GM19239 (cell line): ENCODE measurements around the gene SORCS2.

ENCODE experiments used
- DNase-seq: peaks from one replicate; pipeline ENCODE4 v3.0.0; 2011; ENCODE audit warnings: low spot score; ENCODE audit not compliant: insufficient read length
- FAIRE-seq: peaks from 2 replicates; lab custom pipeline; 2011; peaks lifted over from hg19 to GRCh38; lab: Jason Lieb, UNC

SORCS2 gene

DNA sequence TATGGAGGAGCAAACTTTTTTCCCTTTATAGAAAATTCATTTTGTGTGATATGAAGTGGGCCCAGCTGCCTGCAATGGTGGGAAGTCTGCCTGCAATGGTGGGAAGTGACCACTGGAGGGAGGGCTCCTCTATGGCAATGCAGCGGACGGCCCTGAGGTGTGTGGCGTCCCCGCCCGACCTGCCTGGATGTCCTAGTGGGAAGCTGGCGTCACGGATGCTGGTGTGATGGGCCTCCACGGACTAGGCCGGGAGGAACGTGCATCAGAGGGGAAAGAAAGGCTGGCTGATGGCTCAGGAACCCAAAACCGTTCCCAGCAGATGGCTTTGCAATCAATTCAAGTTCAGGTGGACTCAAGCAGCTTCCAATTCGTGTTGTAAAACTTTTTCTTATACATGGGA, 569.4 kb downstream of the SORCS2 start:
- peak; percentile 76 for DNase-seq
- peak; percentile 56 for FAIRE-seq

DNA sequence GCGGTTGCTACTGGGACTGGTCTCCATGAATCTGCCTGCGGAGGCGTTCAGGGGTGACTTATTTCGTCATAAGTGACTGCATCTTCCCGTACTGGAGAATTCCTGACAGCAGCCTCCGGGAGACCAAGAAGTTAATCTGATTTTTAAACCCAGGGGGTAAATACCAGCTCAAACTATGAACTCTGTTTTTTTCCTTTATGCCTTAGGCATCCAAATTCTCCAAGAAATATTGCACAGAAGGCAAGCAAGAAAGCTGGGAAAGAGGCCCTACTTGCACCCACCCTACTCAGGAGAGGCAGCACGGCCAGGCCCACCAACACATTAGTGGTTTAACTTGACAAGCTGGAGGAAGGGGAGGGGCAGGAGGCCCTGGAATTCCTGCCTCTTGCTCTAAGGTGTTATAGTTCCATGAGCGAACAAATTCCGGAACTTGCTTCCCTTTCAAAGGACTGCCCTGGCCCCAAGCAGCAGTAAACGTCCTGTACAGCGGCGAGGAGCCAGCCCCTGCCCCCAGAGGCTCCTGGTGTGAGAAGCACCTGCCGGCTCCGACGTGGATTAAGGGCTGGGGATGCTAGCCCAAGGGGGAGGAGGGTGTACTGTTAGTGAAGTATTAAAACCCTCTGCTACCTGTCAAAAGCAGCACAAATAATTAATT, 570.2 kb downstream of the SORCS2 start:
- DNase-seq (no peak), FAIRE-seq (no peak)

GRCh38 chr4:7763106-7763505, 570.8 kb downstream of the SORCS2 start:
- no peak for FAIRE-seq

DNA sequence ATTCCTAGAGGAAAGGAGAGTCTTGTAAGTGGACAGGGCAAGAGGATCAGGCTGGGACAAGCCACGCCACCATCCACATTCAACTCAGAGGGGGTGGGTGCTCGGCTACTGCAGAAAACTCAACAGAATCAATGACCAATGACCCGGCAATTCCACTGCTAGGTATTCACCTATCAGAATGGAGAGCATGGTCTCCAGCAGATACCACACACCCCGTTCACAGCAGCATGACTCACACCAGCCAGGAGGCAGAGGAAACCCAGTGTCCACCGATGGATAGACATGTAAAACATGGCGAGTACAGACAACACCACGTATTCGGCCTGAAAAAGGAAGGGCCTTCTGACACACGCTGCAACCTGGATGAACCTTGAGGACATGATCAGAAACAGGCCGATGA, 571.5 kb downstream of the SORCS2 start:
- DNase-seq (no peak), FAIRE-seq (no peak)

More at GRCh38 chr4:7763106-7763505, 570.8 kb downstream of the SORCS2 start:
- no peak for DNase-seq

GRCh38 chr4:7764466-7764865, 572.1 kb downstream of the SORCS2 start:
- FAIRE-seq: no peak
- DNase-seq: no peak

- DNase-seq (no peak), FAIRE-seq (no peak)
Measured at GRCh38 chr4:7765666-7766065, 573.3 kb downstream of the SORCS2 start.

DNA sequence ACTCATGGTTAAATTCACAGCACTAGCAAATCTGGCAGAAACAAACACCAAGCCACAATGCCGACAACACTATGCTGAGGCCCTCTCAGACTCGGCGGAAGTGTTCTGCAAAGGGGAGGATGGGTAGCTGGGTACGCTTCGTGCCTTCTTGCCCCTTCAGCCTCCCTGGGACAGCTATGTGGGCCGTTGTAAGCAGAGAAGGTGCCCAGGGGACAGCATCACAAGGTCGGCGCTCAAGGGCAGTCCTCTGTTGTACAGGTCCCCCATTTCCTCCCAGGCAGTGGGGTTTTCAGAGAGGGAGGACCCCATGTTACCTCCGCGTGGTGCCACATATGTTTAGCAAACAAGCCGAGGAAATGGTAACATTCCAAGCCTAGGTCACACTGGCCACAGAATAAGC, 573.7 kb downstream of the SORCS2 start:
- FAIRE-seq: no peak
- no peak for DNase-seq

DNA sequence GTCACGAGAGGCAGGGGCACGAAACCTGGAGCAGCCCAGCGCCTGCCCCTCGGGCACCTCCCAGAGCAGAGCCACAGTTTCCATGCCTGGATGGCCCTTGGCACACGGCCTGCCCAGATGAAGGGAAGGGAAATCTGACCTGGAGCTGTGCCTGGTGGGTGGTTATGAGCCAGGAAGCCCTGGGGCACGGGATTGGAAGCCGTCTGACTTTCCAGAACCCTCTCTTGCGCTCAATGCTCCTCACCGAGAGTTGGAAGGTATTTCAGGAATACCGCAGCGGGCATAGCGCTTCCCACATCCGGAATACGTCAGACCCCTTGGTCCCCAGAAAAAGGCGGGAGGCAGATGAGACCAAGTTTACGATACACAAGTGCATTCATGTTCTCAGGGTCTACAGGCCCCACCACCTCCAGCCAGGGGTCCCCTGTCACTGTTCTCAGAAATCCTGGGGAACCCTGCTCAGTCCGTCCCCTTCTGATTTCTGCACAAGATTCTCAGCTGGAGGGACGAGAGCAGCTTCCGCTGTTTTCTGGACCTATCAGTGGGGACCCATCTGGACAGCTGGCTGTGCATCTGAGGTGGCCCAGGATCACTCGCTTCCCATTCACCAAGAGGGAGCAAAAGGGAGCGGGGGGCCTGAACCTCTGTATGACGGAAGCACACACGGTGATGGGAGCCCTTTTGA, 574.5 kb downstream of the SORCS2 start:
- DNase-seq (no peak), FAIRE-seq (no peak)

- DNase-seq (no peak), FAIRE-seq (no peak)
Measured at GRCh38 chr4:7767526-7767925, 575.2 kb downstream of the SORCS2 start.

DNA sequence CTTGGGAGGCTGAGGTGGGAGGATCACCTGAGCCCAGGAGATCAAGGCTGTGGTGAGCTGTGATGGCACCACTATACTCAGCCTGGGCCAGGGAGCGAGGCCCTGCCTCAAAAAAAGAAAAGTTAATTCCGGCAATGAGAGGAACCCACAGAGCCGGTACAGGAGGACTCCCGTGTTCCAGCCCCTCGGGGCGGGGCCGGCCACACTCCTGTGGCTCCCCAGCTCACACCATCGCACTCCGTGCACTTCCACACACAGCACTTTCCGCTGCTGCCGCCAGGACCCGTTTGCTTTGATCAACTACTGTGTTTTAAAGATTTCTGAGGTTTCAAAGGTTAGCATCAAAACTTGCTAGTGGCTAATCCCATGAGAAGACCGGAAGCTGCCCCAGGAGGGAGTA, 575.6 kb downstream of the SORCS2 start:
- FAIRE-seq (no peak), DNase-seq (no peak)

GRCh38 chr4:7768736-7769135, 576.4 kb downstream of the SORCS2 start:
- DNase-seq (no peak), FAIRE-seq (no peak)

DNA sequence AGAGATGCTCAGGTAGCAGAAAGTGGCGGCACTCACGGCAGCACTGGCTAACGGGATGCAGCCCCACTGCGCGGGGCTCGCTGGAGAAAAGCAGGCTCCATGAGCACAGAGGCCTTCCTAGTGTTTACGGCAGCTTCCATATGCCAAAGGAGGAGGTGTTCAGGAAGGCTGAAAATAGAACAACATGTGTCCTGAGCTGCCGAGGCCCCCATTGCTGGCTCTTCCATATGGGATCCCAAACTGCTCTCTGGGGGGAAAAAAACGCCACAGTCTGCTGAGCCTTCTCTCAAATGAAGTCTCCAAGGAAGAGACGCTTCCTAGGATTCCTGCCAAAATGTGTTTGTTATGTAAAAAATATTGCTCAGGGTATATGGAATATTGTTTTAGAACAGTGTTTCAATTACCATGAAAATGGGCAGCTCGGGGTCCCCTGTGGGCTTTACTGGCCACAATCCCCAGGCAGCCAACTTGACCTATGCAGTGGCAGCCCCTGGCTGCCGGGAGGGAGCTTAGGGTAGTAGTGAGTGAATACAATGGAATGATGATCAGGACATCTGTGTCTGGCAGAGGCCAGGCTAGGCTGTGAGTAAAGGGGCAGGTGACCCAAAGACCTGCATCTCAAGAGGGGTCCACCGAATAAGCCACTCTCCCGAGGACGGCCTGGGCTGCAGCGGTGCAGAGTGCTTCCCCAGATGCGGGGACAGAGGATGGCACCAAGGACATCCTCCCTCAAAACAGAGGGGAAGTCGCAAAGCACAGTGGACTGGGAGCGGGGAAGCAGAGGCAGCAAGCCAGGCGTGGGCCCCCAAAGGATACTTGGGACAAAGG, 577.3 kb downstream of the SORCS2 start:
- DNase-seq: no peak
- no peak for FAIRE-seq

GRCh38 chr4:7770224-7771050, 578.1 kb downstream of the SORCS2 start:
- DNase-seq (no peak), FAIRE-seq (no peak)

DNA sequence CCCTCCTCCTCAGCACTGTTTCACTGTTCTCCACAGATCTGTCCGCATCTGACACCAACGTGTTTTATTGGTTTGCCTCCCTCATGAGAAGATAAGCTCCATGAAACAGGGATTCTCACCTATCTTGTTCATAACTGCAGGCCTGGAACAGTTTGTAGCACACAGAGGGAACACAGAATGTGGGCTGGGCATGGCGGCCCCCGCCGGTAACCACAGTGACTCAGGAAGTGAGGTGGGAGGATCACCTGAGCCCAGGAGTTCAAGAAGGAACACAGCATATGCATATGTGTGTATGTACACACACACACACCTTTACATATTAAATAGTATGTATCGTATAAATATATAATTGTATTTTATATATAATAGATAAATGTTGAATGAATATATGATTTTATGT, 578.7 kb downstream of the SORCS2 start:
- FAIRE-seq (no peak), DNase-seq (no peak)

DNA sequence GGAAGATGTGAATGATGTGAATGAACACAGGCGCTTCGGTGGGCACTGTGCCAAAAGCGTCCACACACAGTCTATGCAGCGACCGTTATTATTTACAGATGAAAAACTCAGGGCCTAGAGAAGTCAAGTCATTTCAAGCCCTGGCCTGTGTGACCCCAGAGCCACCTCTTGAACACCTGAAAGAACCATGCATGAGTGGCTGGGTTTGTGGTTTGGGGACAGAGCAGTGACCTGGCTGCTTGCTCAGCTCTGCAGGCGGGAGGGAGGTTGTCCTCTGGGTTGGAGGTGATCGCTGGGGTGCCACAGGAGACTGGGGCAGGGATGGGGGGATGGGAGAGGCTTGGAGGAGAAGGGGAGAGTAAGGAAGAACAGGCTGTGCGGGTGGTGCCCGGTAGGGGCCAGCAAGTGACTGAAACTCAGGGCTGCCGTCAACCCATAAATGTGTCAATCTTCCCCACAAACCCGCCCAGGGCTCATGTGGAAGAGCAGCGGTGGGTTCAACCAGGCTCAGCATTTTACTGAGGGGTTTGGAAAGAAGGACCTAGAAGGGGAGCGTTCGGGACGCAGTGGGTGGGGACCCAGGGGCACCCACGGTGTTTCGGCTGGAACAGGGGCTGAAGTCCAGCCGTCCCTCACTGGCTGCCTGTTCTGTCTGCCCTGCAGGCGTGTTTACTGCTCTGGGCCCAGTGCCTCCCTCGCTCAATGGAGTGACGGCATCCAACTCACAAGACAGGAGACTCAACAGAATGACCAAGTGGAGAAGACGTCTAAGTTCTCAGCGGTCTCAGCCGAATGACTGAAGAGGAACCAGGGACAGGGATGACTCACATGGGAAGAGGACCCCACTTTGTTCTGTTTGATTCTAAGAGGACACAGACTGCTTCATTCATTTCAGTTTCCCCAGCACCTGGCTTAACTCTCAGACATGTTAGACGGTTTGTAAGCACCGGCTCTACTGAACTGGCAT, 579.5 kb downstream of the SORCS2 start:
- DNase-seq (peak; percentile 72), FAIRE-seq (peak; percentile 73)

GRCh38 chr4:7772711-7773385, 580.5 kb downstream of the SORCS2 start:
- DNase-seq (no peak), FAIRE-seq (no peak)

DNA sequence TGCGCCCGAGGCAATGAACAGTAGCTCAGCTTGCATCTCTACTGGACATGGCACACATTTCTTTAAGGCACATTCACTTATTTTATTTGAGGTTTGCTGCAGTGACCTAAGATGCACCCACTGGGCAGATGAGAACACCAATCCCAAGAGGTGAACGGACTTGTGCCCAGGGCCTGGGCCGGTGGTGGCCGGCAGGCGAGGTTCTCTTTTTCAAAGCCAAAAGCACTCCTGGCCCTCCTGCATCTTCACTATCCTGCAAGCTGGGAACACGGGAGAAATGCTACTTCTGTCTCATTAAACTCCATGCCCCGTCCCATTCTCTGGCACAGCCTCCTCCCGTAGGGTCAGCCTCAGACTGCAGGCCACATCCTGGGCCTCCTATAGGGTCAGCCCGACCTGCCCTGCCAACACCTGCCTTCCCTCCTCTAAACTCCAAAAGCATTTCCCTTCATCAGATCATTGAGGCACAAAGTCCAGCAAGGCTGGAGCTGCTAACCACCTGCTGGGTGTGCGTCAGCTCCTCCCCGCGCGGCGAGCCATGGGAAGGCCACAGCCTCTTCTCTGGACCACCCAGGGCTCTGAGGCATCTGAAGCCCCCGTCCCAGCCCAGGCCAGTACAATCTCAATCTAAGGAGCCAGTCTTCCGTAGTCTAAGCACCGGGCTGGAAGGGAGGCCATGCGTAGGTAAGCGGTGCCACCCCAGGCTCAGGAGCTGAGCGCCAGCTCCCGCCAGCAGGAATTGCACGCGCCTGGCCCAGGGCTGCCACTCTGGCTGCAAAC, 581.3 kb downstream of the SORCS2 start:
- no peak for DNase-seq
- no peak for FAIRE-seq
